ENCODE data around the gene GDPD5. TPM values are rescaled to one million over a fixed set of nuclear protein-coding genes. Genes with fewer than 3 reads are reported as not detected.

GDPD5 gene
- polyA plus RNA-seq, 2 of the 4 experiments (the other 2 are of a cell fraction), result 3.9 to 5.9 TPM

DNA sequence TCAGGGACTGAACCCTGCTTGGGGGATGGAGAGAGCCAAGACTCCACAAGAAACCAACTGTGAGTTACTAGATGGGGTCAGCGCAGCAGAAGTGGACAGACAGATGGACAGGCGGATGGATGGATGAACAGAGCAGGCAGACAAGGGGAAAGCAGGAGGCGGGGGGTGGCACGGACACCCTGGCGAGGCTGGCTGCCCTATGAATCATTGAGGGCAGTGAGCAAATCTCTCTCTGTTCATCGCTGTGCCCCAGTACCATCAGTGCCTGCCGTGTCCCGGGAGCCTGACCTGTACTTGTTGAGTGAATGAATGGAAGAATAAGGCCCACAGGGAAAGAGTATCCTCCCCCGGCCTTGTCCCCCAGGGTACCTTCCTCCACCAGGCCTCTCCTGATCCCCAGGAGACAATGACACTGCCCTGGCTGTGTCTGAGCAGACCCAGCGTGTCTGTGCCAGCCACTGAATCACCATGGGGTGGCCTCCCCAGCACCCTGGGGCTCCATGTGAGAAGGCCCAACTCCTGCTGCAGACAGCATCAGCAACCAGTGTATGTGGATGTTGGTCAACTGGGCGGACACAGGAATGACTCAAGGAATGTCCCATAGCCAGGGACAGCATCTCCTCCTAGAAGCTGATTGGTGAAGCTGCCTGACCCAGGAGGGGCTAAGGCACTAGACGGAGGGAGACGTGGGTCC is 87.6 kb downstream of the GDPD5 start:
- peaks cover 10% of the 10 kb centered on the region; the same call in 2 of the 3 replicates for H3K4me1 ChIP-seq
- no peaks in the 10 kb centered on the region for H3K9me3 ChIP-seq
- TF ChIP-seq HMGXB4 (CRISPR knock-in tag; IDR thresholded peaks at IDR 0.05; ENCODE audit: borderline replicate concordance), result no peak
- no peak for TF ChIP-seq USF2 (IDR thresholded peaks at IDR 0.05)
- TF ChIP-seq MAZ (IDR thresholded peaks at IDR 0.05; ENCODE audit: borderline replicate concordance, low read depth, low read length), result no peak
- no peak for TF ChIP-seq REST (IDR thresholded peaks at IDR 0.05)
- no peak for TF ChIP-seq EHMT2 (IDR thresholded peaks at IDR 0.05; ENCODE audit: low read depth)
- TF ChIP-seq RAD21 (conservative IDR thresholded peaks at IDR 0.05 in 1 of 2, IDR thresholded peaks at IDR 0.05 in 1 of 2), result no peak
- no peak for TF ChIP-seq KDM5A (IDR thresholded peaks at IDR 0.05)
- TF ChIP-seq, protein P1, sequence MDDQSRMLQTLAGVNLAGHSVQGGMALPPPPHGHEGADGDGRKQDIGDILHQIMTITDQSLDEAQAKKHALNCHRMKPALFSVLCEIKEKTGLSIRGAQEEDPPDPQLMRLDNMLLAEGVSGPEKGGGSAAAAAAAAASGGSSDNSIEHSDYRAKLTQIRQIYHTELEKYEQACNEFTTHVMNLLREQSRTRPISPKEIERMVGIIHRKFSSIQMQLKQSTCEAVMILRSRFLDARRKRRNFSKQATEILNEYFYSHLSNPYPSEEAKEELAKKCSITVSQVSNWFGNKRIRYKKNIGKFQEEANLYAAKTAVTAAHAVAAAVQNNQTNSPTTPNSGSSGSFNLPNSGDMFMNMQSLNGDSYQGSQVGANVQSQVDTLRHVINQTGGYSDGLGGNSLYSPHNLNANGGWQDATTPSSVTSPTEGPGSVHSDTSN (IDR thresholded peaks at IDR 0.05), result no peak
- no peak for TF ChIP-seq CHD4 (IDR thresholded peaks at IDR 0.05; ENCODE audit: borderline replicate concordance)
- no peak for TF ChIP-seq FOSL2 (IDR thresholded peaks at IDR 0.05)
- no peak for TF ChIP-seq FOSL2 (CRISPR knock-in tag; IDR thresholded peaks at IDR 0.05)
- no peak for TF ChIP-seq GATA3 (IDR thresholded peaks at IDR 0.05; ENCODE audit: borderline replicate concordance)
- no peak for TF ChIP-seq BHLHE40 (IDR thresholded peaks at IDR 0.05; ENCODE audit: low read depth, low read length)
- no peak for TF ChIP-seq PHF8 (IDR thresholded peaks at IDR 0.05; ENCODE audit: borderline replicate concordance, low read depth)
- H3K27ac ChIP-seq, result no peak overlapping the region; a peak in 1 of 6 replicates
- ATAC-seq, result 0 out of 6 replicates have a peak, but pooled peaks of 1 of the 2 experiments have one; percentile 7
- no peak overlapping the region for H3K4me2 ChIP-seq
- no peak for DNase-seq (ENCODE audit: low read depth in 1 of 2, low spot score in 1 of 2)
- CTCF ChIA-PET, result interaction anchor here (1.1 to 9.5 kb wide), 7 partner anchors 6 to 105 kb away, joined by 4 to 432 read pairs (median 11); partner anchors contain the start of gene GDPD5
- POLR2A ChIA-PET, result no interaction called here
- no peak overlapping the region for H3K4me3 ChIP-seq
- FAIRE-seq, result no peak
- WGBS (ENCODE audit: missing lambda C conversion rate), result 79% methylated on average over 12 of the region's 13 CpGs

- ATAC-seq, result no peak
- WGBS (ENCODE audit: missing lambda C conversion rate), result 91% methylated on average over 5 of the region's 9 CpGs
- H3K4me2 ChIP-seq, result no peak overlapping the region
- peaks cover 10% of the 10 kb centered on the region; the same call in 2 of the 3 replicates for H3K4me1 ChIP-seq
- TF ChIP-seq CBX2 (IDR thresholded peaks at IDR 0.05; ENCODE audit: borderline replicate concordance, low read depth) (no peak), CTCF (IDR thresholded peaks at IDR 0.05) (no peak), ATOH8 (CRISPR knock-in tag; IDR thresholded peaks at IDR 0.05; ENCODE audit: low read depth) (no peak), ZSCAN20 (CRISPR knock-in tag; IDR thresholded peaks at IDR 0.05) (no peak), JUN (IDR thresholded peaks at IDR 0.05) (no peak), KDM5A (IDR thresholded peaks at IDR 0.05) (no peak), TP53 (CRISPR knock-in tag; IDR thresholded peaks at IDR 0.05) (no peak), SREBF2 (IDR thresholded peaks at IDR 0.05) (no peak)
- TF ChIP-seq, protein P2, sequence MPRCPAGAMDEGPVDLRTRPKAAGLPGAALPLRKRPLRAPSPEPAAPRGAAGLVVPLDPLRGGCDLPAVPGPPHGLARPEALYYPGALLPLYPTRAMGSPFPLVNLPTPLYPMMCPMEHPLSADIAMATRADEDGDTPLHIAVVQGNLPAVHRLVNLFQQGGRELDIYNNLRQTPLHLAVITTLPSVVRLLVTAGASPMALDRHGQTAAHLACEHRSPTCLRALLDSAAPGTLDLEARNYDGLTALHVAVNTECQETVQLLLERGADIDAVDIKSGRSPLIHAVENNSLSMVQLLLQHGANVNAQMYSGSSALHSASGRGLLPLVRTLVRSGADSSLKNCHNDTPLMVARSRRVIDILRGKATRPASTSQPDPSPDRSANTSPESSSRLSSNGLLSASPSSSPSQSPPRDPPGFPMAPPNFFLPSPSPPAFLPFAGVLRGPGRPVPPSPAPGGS (IDR thresholded peaks at IDR 0.05), result no peak
- POLR2A ChIA-PET, result no interaction called here
- no peaks in the 10 kb centered on the region for H3K9me3 ChIP-seq
- FAIRE-seq, result no peak
- no peak overlapping the region for H3K27ac ChIP-seq
- CTCF ChIA-PET, result interaction anchor here (0.7 to 9.5 kb wide), 10 partner anchors 8 to 580 kb away, joined by 3 to 99 read pairs (median 4); no protein-coding TSS in a partner anchor
- H3K4me3 ChIP-seq, result no peak overlapping the region
- DNase-seq (ENCODE audit: low read depth in 1 of 2, low spot score in 1 of 2), result no peak
Measured at GRCh38 chr11:75436806-75437205, 88.9 kb downstream of the GDPD5 start.
